ENCODE data around the gene PPP1R3G. TPM values are rescaled to one million over a fixed set of nuclear protein-coding genes. Genes with fewer than 3 reads are reported as not detected.
"Not testable (repeated sequence)": the region's sequence is repeated elsewhere in the genome, so short reads cannot be mapped to it uniquely, and the experiment has no call there.

The PPP1R3G gene
- total and polyA plus RNA-seq, 2 donors (not counting 1 experiment from before 2014, with no cell fraction given), result 0.09 to 0.25 TPM

- no peak overlapping the region for H3K4me3 Mint-ChIP-seq
- no peak overlapping the region for H3K27ac ChIP-seq (ENCODE audit: low read length in 2 of 2)
- 34% methylated on average over 8 of the region's 8 CpGs for WGBS (ENCODE audit: insufficient coverage)
- no peaks in the 10 kb centered on the region for H3K36me3 ChIP-seq (replicated peaks in 1 of 2; ENCODE audit: control extremely low read depth in 1 of 2, control insufficient read depth in 1 of 2, extremely low read depth in 1 of 2, insufficient read depth in 2 of 2, low read length in 1 of 2)
- ATAC-seq (ENCODE audit: low read depth) (no peak), DNase-seq (no peak)
- no peak overlapping the region for H3K9ac ChIP-seq (ENCODE audit: low read length)
- TF ChIP-seq, protein P1, sequence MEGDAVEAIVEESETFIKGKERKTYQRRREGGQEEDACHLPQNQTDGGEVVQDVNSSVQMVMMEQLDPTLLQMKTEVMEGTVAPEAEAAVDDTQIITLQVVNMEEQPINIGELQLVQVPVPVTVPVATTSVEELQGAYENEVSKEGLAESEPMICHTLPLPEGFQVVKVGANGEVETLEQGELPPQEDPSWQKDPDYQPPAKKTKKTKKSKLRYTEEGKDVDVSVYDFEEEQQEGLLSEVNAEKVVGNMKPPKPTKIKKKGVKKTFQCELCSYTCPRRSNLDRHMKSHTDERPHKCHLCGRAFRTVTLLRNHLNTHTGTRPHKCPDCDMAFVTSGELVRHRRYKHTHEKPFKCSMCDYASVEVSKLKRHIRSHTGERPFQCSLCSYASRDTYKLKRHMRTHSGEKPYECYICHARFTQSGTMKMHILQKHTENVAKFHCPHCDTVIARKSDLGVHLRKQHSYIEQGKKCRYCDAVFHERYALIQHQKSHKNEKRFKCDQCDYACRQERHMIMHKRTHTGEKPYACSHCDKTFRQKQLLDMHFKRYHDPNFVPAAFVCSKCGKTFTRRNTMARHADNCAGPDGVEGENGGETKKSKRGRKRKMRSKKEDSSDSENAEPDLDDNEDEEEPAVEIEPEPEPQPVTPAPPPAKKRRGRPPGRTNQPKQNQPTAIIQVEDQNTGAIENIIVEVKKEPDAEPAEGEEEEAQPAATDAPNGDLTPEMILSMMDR (IDR thresholded peaks at IDR 0.05), result no peak
- TF ChIP-seq EZH2 (IDR thresholded peaks at IDR 0.05; ENCODE audit: borderline replicate concordance, insufficient read depth, low read depth, low read length, poor library complexity, severe bottlenecking), result no peak
- no peak overlapping the region for H3K27ac Mint-ChIP-seq
- no peaks in the 10 kb centered on the region for H3K9me3 Mint-ChIP-seq (ENCODE audit: insufficient read depth)
- H3K4me1 Mint-ChIP-seq, result peaks cover 11% of the 10 kb centered on the region
- H4K20me1 ChIP-seq (ENCODE audit: control insufficient read depth, insufficient read depth, low read length, poor library complexity, severe bottlenecking), result no peaks in the 10 kb centered on the region
- peaks cover 3% of the 10 kb centered on the region for H3K27me3 Mint-ChIP-seq
- no peaks in the 10 kb centered on the region for H3K9me3 ChIP-seq (ENCODE audit: control extremely low read depth in 1 of 3, control insufficient read depth in 2 of 3, insufficient read depth in 1 of 3, low read length in 2 of 3)
- intact Hi-C loops (cut with micrococcal nuclease), result no loop called here
- H3K79me2 ChIP-seq (ENCODE audit: control insufficient read depth, insufficient read depth, low read length), result no peaks in the 10 kb centered on the region
- no peak overlapping the region for H3K4me3 ChIP-seq (ENCODE audit: control extremely low read depth in 1 of 5, extremely low read depth in 1 of 5, insufficient read depth in 1 of 5, low read depth in 2 of 5, low read length in 4 of 5)
- H3K4me1 ChIP-seq (ENCODE audit: control insufficient read depth in 2 of 2, insufficient read depth in 2 of 2, low read length in 2 of 2), result peaks cover 3 to 8% of the 10 kb centered on the region in 2 donors
- POLR2A ChIA-PET, result no interaction called here
- CTCF ChIA-PET, result no interaction called here
- no peaks in the 10 kb centered on the region for H3K27me3 ChIP-seq (replicated peaks in 1 of 4; ENCODE audit: control extremely low read depth in 1 of 4, control insufficient read depth in 3 of 4, insufficient read depth in 4 of 4, low read length in 3 of 4)
- no peak overlapping the region for H3K4me2 ChIP-seq (replicated peaks; ENCODE audit: low read depth, low read length, poor library complexity, severe bottlenecking)
- no peak overlapping the region for H2AFZ ChIP-seq (ENCODE audit: insufficient read depth, low read depth, low read length, poor library complexity, severe bottlenecking)
These were observed 26.9 kb upstream of the PPP1R3G start for GRCh38 chr6:5058254-5058653.

GRCh38 chr6:5059036-5059896, 25.9 kb upstream of the PPP1R3G start:
- no peak overlapping the region for H3K4me3 Mint-ChIP-seq
- Histone ChIP-seq H3K9ac (ENCODE audit: low read length) (no peak overlapping the region), H3K27ac (ENCODE audit: low read length in 2 of 2) (no peak overlapping the region), H2AFZ (ENCODE audit: insufficient read depth, low read depth, low read length, poor library complexity, severe bottlenecking) (no peak overlapping the region), H3K79me2 (ENCODE audit: control insufficient read depth, insufficient read depth, low read length) (no peaks in the 10 kb centered on the region), H3K27me3 (replicated peaks in 1 of 4; ENCODE audit: control extremely low read depth in 1 of 4, control insufficient read depth in 3 of 4, insufficient read depth in 4 of 4, low read length in 3 of 4) (no peaks in the 10 kb centered on the region), H3K4me3 (ENCODE audit: control extremely low read depth in 1 of 5, extremely low read depth in 1 of 5, insufficient read depth in 1 of 5, low read depth in 2 of 5, low read length in 4 of 5) (no peak overlapping the region), H4K20me1 (ENCODE audit: control insufficient read depth, insufficient read depth, low read length, poor library complexity, severe bottlenecking) (no peaks in the 10 kb centered on the region), H3K4me2 (replicated peaks; ENCODE audit: low read depth, low read length, poor library complexity, severe bottlenecking) (no peak overlapping the region), H3K4me1 (ENCODE audit: control insufficient read depth in 2 of 2, insufficient read depth in 2 of 2, low read length in 2 of 2) (peaks cover 3 to 8% of the 10 kb centered on the region in 2 donors), H3K9me3 (ENCODE audit: control extremely low read depth in 1 of 3, control insufficient read depth in 2 of 3, insufficient read depth in 1 of 3, low read length in 2 of 3) (no peaks in the 10 kb centered on the region), H3K36me3 (replicated peaks in 1 of 2; ENCODE audit: control extremely low read depth in 1 of 2, control insufficient read depth in 1 of 2, extremely low read depth in 1 of 2, insufficient read depth in 2 of 2, low read length in 1 of 2) (no peaks in the 10 kb centered on the region)
- ChIA-PET POLR2A (no interaction called here), CTCF (interaction anchor here (0.7 kb wide), 1 partner anchor 247 kb away, joined by 3 read pairs; no protein-coding TSS in a partner anchor)
- H3K9me3 Mint-ChIP-seq (ENCODE audit: insufficient read depth), result no peaks in the 10 kb centered on the region
- ATAC-seq (ENCODE audit: low read depth) (no peak), DNase-seq (no peak)
- no peak for TF ChIP-seq EZH2 (IDR thresholded peaks at IDR 0.05; ENCODE audit: borderline replicate concordance, insufficient read depth, low read depth, low read length, poor library complexity, severe bottlenecking)
- TF ChIP-seq, protein P1 (IDR thresholded peaks at IDR 0.05), result no peak
- no peak overlapping the region for H3K27ac Mint-ChIP-seq
- peaks cover 11% of the 10 kb centered on the region for H3K4me1 Mint-ChIP-seq
- 96% methylated on average over 7 of the region's 11 CpGs for WGBS (ENCODE audit: insufficient coverage)
- H3K27me3 Mint-ChIP-seq, result peaks cover 3% of the 10 kb centered on the region
- intact Hi-C loops (cut with micrococcal nuclease), result no loop called here

- H3K4me2 ChIP-seq (replicated peaks; ENCODE audit: low read depth, low read length, poor library complexity, severe bottlenecking); H3K27ac ChIP-seq (ENCODE audit: low read length in 2 of 2); H3K36me3 ChIP-seq (replicated peaks in 1 of 2; ENCODE audit: control extremely low read depth in 1 of 2, control insufficient read depth in 1 of 2, extremely low read depth in 1 of 2, insufficient read depth in 2 of 2, low read length in 1 of 2); ATAC-seq (ENCODE audit: low read depth); H3K4me3 ChIP-seq (ENCODE audit: control extremely low read depth in 1 of 5, extremely low read depth in 1 of 5, insufficient read depth in 1 of 5, low read depth in 2 of 5, low read length in 4 of 5); H3K27ac Mint-ChIP-seq; DNase-seq; H3K4me3 Mint-ChIP-seq; H3K27me3 ChIP-seq (replicated peaks in 1 of 4; ENCODE audit: control extremely low read depth in 1 of 4, control insufficient read depth in 3 of 4, insufficient read depth in 4 of 4, low read length in 3 of 4); H3K9ac ChIP-seq (ENCODE audit: low read length); intact Hi-C loops (cut with micrococcal nuclease); H3K79me2 ChIP-seq (ENCODE audit: control insufficient read depth, insufficient read depth, low read length); H3K9me3 Mint-ChIP-seq (ENCODE audit: insufficient read depth); CTCF ChIA-PET; H3K4me1 ChIP-seq (ENCODE audit: control insufficient read depth in 2 of 2, insufficient read depth in 2 of 2, low read length in 2 of 2); H4K20me1 ChIP-seq (ENCODE audit: control insufficient read depth, insufficient read depth, low read length, poor library complexity, severe bottlenecking); POLR2A ChIA-PET; H2AFZ ChIP-seq (ENCODE audit: insufficient read depth, low read depth, low read length, poor library complexity, severe bottlenecking); H3K27me3 Mint-ChIP-seq; H3K9me3 ChIP-seq (ENCODE audit: control extremely low read depth in 1 of 3, control insufficient read depth in 2 of 3, insufficient read depth in 1 of 3, low read length in 2 of 3): not testable (repeated sequence)
- H3K4me1 Mint-ChIP-seq, result peaks cover 11% of the 10 kb centered on the region
- WGBS (ENCODE audit: insufficient coverage), result 100% methylated on average over 6 of the region's 9 CpGs
These were observed 24.7 kb upstream of the PPP1R3G start for GRCh38 chr6:5060439-5060838.
